SKM-1 (cell line): Measurements from ENCODE around the gene NAIF1.
"Not testable (repeated sequence)": the region's sequence is repeated elsewhere in the genome, so short reads cannot be mapped to it uniquely, and the experiment has no call there.

Source experiments
- DNase-seq: peaks from one replicate; lab custom pipeline; 2025; ENCODE audit not compliant: unreplicated experiment; lab: John Stamatoyannopoulos, UW

Gene NAIF1

DNA sequence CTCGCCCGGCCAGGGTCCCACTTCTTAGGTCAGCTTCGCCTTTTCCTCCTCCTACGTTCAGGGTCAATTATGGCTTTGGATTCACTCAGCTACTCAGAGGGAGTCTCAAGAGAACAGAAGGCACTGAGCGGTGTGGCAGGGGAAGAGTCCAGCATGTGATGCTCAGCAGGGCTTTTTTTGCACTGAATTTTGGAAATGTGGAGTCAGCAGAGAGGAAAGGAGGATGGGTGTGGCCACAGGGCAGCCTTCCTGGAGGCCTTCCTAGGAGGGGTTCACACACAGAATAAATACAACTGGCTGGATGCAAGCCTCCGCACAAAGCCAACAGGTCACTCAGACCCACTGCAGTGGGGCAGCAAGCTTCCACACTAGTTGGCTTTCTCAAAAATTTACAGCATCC, 4.8 kb downstream of the NAIF1 start:
- no peak for DNase-seq

DNA sequence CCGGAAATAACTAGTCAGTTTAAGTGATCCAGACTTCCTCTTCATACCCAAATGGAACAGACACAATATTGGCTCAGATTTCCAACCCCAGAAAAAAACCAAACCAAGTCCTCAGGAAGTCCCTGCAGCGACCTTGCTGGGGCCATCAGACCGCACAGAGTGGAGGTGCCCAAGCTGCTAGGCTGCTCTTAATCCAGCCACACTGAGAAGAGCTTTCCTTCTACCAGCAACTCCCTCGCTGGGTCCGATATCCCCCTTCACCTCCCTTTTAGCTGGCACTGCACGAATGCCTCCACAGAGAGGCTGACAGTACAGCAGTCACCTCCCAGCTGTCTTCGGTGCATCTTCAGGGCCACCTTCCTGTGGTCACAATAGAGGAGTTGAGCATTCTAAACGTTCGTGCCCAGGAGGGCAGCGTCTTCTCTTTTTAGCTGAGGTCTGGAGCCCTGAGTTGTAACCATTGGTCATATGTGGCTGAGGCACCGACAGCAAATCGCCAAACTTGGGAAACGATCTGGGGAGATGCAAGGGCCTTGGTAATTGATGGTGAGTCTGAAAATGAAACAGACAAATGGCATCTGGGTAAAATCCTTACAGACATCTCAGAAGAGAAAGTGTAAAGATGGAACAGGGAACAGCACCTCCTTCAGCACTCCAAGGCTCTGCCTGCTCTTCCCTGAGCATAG, 5.7 kb downstream of the NAIF1 start:
- no peak for DNase-seq

DNA sequence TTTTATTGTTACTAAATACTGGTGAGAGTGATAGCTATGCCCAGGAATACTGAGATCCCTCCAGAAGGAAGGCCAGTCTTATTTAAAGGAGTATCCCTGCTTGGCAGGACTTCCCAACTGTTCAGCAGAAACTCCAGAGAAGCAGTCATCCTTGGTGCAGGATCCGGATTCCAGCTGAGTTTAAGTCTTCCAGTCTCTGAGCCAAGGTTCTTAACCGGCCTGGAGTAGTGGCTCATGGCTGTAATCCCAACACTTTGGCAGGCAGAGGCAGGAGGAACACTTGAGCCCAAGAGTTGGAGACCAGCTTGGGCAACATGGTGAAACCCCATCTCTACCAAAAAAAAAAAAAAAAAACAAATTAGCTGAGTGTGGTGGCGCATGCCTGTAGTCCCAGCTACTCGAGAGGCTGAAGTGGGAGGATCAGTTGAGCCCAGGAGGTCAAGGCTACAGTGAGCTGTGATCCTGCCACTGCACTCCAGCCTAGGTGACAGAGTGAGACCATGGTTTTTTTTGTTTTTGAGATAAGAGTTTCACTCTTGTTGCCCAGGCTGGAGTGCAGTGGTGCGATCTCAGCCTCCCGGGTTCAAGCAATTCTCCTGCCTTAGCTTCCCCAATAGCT, 7.6 kb downstream of the NAIF1 start:
- DNase-seq: no peak

DNA sequence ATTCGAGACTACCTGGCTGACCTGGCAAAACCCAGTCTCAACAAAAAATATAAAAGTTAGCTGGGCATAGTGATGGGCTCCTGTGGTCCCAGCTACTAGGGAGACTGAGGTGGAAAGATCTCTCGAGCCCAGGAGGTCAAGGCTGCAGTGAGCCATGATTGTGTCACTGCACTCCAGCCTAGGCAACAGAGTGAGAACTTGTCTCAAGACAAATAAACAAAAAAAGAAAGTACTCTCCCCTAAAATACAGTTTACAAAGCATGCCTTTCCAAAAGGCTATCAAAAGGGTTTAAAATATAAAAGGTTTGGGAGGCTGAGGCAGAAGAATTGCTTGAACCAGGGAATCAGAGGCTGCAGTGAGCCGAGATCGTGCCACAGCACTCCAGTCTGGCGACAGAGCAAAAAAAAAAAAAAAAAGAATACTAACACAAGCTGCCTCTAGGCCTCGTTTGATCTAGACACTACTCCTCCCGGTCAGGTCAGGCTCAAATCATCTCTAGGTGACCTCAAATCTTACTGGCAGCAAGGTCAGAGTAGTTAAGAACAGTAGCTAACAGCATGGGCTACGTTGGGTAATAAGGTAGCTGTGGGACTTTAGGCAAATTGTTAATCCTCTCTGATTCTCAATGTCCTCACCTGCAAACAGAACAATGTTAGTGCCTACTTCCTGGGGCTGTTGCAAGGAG, 9.3 kb downstream of the NAIF1 start:
- no peak for DNase-seq

DNA sequence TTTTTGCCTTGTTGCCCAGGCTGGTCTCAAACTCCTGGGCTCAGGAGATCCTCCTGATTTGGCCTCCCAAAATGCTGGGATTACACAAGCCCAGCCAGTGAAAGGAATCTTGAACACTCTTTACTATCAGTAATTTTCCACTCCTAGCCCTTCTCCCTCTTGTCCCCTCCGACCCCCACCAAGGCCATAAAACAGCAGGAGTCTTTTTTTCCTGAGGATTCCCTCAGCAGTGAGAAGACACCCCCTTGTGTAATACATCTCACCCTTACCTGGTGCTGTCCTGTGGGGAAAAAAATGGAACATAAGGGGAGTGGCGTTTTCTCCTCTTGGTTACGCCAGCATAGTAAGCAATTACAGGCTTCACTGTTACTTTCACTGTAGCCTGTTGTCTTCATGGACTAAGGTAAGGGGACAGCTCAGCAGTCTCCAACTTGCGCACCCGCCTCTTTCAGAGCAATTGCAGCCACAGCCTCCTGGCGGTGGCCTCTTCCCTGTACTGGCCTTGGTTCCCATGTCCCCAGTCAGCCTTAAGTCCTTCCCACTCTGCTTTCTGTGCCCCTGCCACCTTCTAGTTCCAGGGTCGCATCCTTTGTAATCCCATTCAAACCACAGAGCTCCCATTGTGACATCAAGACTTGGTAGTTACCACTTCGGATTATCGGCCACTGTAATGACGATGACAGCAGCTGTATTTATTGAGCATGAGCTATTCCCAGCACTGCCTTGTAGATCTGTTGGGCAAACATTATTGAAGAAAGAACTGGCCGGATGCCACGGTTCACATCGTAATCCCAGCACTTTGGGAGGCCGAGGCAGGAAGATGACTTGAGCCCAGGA, 10.0 kb downstream of the NAIF1 start:
- no peak for DNase-seq

DNA sequence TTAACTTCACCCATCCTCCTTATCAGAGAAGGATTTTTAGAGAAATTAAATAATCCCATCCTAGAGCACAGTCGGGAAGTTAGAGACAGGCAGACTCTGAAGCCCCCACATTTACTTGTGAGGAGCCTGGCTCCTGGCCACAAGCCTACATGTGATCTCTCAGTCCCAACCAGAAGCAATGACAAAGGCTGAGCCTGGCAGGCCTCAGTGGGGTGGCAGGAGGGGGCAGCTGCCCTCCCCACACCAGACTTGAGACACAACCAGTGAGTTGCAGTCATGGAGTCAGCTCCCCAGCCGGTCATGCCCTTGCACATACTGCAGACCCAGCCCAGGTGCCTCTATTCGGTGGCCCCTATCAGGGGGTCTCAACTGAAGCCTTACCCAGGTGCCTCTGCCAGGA, 11.0 kb downstream of the NAIF1 start:
- DNase-seq: no peak

DNA sequence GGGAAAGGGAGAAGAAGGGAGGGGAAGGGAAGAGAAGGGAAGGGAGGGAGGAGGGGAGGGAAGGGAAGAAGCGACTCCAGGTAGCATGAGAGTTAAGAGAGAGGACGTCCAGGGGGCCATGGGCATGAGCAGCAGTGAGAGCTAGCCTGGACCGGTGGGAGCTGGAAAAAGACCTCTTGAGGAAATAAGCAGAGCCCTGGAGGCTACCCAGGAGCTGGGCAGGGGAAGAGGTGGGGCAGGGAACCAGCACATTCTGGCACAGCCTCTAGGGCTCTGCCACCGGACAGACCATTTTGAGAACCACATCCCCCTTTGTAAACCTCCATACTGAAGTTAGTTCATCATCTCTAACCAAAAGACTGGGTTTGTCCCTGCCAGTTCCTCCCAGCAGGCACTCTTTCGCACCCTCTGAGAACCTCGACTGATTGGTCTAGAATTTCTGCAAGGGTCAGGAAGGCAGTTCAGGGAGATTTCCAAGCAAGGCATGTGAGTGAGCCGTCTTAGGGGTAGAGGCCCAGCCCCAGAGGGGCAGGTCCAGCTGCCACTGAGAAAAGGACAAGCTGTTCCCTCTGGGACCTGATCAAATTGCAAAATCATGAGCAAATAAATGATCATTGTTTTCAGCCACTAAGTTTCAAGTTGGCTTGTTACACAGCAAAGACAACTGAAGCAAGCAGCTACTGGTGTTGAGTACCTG, 11.6 kb downstream of the NAIF1 start:
- DNase-seq: no peak

DNA sequence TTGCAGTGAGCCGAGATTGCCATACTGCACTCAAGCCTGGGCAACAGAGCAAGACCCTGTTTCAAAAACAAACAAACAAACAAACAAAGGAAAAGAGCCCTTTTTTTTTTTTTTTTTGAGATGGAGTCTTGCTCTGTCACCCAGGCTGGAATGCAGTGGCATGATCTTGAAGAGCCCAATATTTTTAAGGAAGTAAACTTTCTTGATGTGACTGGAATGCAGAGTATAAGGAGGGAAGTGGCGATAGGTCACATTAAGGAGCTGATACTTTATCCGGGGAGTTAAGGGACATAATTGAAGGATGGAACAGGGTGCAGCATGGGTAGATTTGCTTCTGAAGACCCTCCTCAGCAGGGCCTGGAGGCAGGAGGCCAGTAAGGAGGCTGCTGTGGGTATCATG, 13.0 kb downstream of the NAIF1 start:
- DNase-seq: no peak

DNA sequence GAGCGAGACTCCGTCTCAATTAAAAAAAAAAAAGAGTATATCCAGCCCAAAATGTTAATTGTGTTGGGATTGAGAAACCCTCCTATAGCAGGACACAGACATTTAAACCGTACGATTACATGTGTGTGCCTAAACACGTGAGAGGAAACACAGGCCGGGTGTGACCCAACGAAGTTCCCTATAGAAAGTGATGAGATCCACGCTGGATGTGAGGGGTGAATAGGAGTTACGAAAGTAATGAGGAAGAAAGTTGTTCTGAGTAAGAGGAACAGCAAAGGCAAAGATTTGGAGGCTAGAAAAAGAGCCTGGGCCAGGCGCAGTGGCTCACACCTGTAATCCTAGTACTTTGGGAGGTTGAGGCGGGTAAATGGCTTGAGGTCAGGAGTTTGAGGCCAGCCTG, 13.6 kb downstream of the NAIF1 start:
- DNase-seq: peak; percentile 93

DNA sequence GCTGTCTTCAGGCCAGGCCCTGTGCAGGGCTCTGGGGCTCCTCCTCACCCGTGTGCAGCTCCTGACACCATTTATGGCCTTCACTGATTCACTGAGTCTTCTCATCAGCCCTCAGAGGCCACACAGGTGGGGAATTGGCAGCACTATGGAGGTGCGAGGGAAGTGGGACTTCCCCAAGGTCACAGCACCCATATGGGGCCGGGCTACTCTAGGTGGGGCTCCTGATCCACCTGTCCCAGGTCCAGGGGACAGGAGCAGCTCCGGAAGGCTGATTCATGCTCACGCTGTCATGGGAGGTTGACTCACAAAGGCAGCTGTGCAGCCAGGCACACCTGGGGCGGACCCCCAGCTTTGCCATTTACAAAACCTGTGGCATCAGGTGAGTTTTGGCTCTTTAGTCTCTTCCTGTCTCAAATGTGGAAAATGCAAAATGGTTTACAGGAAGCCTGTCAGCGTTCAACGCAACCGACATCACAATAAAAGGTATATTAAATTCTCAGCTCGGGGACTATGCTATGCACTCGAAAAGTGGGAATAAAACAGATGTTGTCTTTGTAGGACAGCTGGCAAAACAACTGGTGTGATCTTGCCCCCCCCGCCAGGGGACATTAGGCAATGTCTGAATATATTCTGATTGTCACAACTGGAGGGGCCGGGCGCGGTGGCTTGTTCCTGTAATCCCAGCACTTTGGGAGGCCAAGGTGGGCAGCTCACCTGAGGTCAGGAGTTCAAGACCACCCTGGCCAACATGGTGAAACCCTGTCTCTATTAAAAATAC, 15.0 kb downstream of the NAIF1 start:
- no peak for DNase-seq

DNA sequence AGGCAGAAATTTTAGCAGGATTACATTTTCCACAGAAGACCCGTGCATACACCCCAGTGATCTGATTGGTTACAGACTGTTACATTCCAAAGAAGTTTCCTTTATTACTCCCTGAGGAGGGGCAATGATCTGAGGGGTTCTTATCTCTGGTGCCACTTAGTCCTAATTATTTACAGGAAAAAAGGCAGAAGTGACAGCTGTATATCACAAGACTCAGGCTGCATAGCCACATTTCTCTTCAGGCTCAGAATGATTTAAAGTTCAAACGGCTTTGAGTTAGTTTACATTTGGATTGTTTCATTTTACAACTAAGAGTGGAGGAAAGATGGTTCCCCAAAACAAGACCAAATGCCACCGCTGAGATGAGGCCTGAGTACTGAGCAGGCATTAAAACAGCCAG, 17.3 kb downstream of the NAIF1 start:
- no peak for DNase-seq

DNA sequence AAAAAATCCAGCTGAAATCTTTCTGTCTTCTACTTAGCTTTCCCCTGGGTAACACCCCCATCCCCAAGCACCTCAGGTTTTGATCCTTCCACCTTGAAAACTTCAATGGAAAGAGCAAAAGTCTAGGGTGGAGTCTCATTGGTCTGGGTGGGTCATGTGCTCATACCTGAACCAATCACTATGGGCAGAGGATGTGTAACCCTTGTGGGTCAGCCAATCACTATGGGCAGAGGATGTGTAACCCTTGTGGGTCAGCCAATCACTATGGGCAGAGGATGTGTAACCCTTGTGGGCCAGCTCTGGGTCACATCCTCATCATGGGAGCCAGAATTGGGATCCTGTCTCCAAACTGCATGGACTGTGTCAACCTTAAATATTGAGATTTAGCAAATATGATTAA, 18.5 kb downstream of the NAIF1 start:
- no peak for DNase-seq

DNA sequence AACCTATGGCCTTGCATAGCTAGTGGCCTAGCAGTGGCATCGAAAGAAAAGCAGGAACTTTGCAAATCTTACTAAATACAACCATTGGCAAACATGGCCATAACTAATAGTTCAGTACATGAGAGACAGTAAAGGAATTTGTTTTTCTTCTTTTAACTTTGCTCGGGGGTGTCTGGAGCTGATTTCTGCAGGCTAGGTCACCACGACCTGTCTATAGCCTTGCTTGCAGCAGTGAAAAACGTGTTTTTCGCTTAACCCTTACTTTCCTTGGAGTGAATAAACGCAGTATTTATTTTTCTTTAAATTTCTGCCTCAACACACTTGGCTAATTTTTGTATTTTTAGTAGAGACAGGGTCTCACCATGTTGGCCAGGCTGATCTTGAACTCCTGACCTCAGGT, 19.9 kb downstream of the NAIF1 start:
- DNase-seq: no peak

DNA sequence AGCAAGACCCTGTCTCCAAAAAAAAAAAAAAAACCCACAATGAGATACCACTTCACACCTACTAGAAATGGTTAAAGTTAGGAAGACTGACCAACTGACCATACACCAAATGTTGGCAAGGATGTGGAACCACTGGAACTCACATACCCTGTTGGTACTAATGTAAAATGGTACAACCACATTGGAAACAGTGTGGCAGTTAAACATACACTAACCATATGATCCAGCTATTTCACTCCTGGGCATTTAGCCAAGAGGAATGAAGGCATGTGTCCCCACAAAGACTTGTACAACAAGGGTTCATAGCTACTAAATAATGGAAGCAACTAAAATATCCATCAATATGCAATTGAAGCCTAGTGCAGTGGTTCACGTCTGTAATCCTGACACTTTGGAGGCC, 21.3 kb downstream of the NAIF1 start:
- DNase-seq: no peak

DNA sequence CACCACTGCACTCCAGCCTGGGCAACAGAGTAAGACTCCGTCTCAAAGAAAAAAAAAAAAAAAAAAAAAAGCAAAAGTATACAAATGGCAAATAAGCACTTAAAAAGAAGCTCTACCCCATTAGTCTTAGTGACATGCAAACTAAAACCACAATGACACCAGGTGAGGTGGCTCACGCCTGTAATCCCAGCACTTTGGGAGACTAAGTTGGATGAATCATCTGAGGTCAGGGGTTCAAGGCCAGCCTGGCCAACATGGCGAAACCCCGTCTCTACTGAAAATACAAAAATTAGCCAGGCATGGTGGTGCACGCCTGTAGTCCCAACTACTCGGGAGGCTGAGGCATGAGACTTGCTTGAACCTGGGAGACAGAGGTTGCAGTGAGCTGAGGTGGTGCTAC, 21.7 kb downstream of the NAIF1 start:
- not testable (repeated sequence) for DNase-seq

DNA sequence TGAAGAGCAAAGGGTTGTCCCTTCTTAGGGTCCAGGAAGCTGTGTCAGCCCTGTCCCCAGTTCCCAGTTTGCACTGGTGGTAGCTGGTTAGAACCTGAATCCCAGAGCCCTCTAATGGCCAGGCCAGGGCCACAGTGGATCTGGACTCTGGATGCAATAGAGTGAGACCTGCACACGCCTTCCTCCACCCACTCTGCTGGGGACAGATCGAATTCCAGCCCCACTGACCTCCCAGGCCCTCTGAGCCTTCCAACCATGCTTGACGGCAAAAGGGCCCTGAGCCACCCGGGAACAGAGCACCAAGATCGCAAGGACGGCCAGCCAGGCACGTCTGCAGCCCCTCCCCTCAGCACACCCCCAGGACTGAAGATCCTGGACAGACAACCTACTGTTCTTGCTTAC, 23.7 kb downstream of the NAIF1 start:
- DNase-seq: no peak

DNA sequence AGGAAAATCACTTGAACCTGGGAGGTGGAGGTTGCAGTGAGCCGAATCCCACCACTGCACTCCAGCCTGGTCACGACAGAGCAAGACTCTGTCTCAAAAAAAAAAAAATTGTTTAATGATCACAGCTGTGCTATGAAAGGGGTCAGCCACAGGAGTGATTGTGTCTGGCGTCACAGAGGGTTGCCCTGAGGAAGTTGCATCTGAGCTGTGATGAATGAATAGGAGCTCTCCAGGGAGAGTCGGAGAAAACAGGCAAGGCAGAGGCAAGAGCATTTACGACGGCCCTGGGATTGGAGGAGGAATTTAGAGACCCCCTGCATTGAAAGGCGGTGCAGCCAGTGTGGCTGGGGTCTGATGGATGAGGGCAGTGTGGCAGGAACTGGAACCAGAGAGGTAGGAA, 25.1 kb downstream of the NAIF1 start:
- no peak for DNase-seq

DNA sequence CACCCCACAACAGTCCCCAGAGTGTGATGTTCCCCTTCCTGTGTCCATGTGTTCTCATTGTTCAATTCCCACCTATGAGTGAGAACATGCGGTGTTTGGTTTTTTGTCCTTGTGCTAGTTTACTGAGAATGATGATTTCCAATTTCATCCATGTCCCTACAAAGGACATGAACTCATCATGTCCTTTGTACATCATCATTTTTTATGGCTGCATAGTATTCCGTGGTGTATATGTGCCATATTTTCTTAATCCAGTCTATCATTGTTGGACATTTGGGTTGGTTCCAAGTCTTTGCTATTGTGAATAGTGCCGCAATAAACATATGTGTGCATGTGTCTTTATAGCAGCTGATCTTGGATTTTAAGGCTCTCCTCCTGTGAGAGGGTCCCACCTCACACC, 26.3 kb downstream of the NAIF1 start:
- DNase-seq: not testable (repeated sequence)

DNA sequence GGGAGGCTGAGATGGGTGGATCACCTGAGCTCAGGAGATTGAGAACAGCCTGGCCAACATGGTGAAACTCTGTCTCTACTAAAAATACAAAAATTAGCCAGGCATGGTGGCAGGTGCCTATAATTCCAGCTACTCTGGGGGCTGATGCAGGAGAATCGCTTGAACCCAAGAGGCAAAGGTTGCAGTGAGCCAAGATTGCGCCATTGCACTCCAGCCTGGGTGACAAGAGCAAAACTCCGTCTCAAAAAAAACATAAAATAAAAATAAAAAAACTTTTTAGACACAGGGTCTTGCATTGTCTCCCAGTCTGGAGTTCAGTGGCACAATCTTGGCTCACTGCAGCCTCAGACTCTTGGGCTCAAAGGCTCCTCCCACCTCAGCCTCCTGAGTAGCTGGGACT, 30.6 kb downstream of the NAIF1 start:
- not testable (repeated sequence) for DNase-seq
